ENCODE data around the gene PI16. TPM values are rescaled to one million over a fixed set of nuclear protein-coding genes. Genes with fewer than 3 reads are reported as not detected.

PI16 gene
- polyA plus RNA-seq, 1 of the 3 experiments (the other 2 are of a cell fraction): 0.02 TPM

DNA sequence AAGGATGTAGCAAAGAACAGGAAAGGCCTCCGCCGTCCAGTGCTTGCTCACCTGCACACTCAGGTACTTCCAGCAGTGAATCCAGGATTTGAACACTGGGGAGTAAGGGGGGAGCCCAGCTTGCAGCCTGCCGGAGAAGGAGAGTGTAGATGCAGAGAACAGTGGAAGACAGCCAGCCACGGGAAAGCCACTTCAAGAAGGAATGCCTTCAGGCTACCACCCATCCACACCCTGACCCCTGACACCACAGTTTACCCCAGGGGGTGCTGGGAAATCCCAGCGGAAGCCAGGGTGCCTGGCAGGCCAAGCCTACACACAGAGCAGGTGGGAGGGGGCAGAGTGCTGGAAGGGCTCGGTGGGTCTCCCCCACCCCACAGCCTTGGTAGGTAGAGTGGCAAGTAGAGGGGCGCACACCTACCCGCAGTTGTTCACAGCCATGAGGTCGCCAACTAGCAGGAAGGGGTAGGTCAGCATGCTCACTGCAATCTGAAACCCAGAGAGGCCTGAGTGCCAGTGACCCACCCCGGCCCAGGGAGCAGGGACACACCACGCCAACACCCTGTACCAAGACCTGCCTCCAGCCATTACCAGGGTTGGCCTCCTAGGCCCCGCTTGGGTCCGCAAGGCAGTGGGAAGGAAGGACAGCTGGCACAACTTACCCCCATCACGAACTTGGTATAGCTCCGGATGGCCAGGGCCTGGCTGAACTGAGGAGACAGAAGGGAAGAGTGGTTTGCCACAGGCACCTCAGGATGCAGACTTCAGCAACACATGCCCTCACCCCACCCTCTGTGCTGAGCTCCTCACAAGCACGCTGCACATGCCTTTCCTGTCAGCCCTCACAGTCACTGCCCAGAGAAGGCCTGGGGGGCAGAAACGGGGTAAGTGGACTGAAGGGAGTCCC is 15.7 kb downstream of the PI16 start:
- Histone ChIP-seq H4K20me1 (ENCODE audit: insufficient read depth) (peaks cover 6% of the 10 kb centered on the region; the same call in 1 of the 2 replicates), H3K9me2 (no peaks in the 10 kb centered on the region)

More for the DNA sequence above, 15.7 kb downstream of the PI16 start:
- Histone ChIP-seq H3K27ac (ENCODE audit: low read depth in 2 of 2, low read length in 1 of 2) (peak overlapping the region; percentile 3 to 39; a peak in 1 of 4 replicates), H3K4me1 (ENCODE audit: control insufficient read depth in 1 of 2, insufficient read depth in 2 of 2, low read depth in 1 of 2, low read length in 1 of 2) (no peaks in the 10 kb centered on the region), H3K9ac (no peak overlapping the region), H3K9me3 (no peaks in the 10 kb centered on the region), H2AFZ (ENCODE audit: low read depth) (no peak overlapping the region), H3K79me2 (ENCODE audit: insufficient read depth) (no peaks in the 10 kb centered on the region), H3K4me2 (no peak overlapping the region), H3K27me3 (ENCODE audit: insufficient read depth) (no peaks in the 10 kb centered on the region), H3K36me3 (replicated peaks in 1 of 2; ENCODE audit: control insufficient read depth in 1 of 2, insufficient read depth in 2 of 2, low read length in 1 of 2) (peaks cover 48 to 83% of the 10 kb centered on the region in 2 experiments), H3F3A (replicated peaks; ENCODE audit: insufficient read depth) (peaks cover 16% of the 10 kb centered on the region), H3K4me3 (ENCODE audit: low read depth in 2 of 2, low read length in 1 of 2) (no peak overlapping the region)
- DNase-seq: no peak
- CTCF ChIA-PET: interaction anchor here (1.2 to 4.3 kb wide), 2 partner anchors 48 to 85 kb away, joined by 5 to 13 read pairs; no protein-coding TSS in a partner anchor
- no peak for TF ChIP-seq EP300 (IDR thresholded peaks at IDR 0.05; ENCODE audit: borderline replicate concordance in 1 of 2, low read depth in 1 of 2, low read length in 1 of 2)
- TF ChIP-seq, protein P1, sequence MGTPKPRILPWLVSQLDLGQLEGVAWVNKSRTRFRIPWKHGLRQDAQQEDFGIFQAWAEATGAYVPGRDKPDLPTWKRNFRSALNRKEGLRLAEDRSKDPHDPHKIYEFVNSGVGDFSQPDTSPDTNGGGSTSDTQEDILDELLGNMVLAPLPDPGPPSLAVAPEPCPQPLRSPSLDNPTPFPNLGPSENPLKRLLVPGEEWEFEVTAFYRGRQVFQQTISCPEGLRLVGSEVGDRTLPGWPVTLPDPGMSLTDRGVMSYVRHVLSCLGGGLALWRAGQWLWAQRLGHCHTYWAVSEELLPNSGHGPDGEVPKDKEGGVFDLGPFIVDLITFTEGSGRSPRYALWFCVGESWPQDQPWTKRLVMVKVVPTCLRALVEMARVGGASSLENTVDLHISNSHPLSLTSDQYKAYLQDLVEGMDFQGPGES (IDR thresholded peaks at IDR 0.05; ENCODE audit: low read depth, low read length): no peak
- TF ChIP-seq, protein P2, sequence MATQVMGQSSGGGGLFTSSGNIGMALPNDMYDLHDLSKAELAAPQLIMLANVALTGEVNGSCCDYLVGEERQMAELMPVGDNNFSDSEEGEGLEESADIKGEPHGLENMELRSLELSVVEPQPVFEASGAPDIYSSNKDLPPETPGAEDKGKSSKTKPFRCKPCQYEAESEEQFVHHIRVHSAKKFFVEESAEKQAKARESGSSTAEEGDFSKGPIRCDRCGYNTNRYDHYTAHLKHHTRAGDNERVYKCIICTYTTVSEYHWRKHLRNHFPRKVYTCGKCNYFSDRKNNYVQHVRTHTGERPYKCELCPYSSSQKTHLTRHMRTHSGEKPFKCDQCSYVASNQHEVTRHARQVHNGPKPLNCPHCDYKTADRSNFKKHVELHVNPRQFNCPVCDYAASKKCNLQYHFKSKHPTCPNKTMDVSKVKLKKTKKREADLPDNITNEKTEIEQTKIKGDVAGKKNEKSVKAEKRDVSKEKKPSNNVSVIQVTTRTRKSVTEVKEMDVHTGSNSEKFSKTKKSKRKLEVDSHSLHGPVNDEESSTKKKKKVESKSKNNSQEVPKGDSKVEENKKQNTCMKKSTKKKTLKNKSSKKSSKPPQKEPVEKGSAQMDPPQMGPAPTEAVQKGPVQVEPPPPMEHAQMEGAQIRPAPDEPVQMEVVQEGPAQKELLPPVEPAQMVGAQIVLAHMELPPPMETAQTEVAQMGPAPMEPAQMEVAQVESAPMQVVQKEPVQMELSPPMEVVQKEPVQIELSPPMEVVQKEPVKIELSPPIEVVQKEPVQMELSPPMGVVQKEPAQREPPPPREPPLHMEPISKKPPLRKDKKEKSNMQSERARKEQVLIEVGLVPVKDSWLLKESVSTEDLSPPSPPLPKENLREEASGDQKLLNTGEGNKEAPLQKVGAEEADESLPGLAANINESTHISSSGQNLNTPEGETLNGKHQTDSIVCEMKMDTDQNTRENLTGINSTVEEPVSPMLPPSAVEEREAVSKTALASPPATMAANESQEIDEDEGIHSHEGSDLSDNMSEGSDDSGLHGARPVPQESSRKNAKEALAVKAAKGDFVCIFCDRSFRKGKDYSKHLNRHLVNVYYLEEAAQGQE (IDR thresholded peaks at IDR 0.05; ENCODE audit: low read depth, low read length): no peak
- TF ChIP-seq TEAD4 (IDR thresholded peaks at IDR 0.05; ENCODE audit: borderline replicate concordance, insufficient read depth): no peak
- TF ChIP-seq, protein P3, sequence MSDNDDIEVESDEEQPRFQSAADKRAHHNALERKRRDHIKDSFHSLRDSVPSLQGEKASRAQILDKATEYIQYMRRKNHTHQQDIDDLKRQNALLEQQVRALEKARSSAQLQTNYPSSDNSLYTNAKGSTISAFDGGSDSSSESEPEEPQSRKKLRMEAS (IDR thresholded peaks at IDR 0.05; ENCODE audit: low read depth): no peak
- TF ChIP-seq, protein P4, sequence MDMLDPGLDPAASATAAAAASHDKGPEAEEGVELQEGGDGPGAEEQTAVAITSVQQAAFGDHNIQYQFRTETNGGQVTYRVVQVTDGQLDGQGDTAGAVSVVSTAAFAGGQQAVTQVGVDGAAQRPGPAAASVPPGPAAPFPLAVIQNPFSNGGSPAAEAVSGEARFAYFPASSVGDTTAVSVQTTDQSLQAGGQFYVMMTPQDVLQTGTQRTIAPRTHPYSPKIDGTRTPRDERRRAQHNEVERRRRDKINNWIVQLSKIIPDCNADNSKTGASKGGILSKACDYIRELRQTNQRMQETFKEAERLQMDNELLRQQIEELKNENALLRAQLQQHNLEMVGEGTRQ (IDR thresholded peaks at IDR 0.05; ENCODE audit: borderline replicate concordance, low read depth, low read length): no peak
- no peak for TF ChIP-seq GATA2 (CRISPR knock-in tag; IDR thresholded peaks at IDR 0.05)
- no peak for TF ChIP-seq FOSL2 (IDR thresholded peaks at IDR 0.05; ENCODE audit: borderline replicate concordance, low read depth)
- TF ChIP-seq RFX5 (IDR thresholded peaks at IDR 0.05; ENCODE audit: low read length): no peak
- no peak for TF ChIP-seq TAF1 (IDR thresholded peaks at IDR 0.05; ENCODE audit: borderline replicate concordance, low read depth, low read length)
- TF ChIP-seq NRF1 (IDR thresholded peaks at IDR 0.05; ENCODE audit: low read depth, low read length): no peak
- no peak for TF ChIP-seq YY1 (IDR thresholded peaks at IDR 0.05; ENCODE audit: low read depth)
- TF ChIP-seq EZH2phosphoT487 (IDR thresholded peaks at IDR 0.05; ENCODE audit: borderline replicate concordance, low read depth): no peak
- 94% methylated on average over 12 of the region's 17 CpGs for WGBS (ENCODE audit: low lambda C conversion rate)
- POLR2A ChIA-PET: no interaction called here
